B cell (primary cell): ENCODE data around the gene AVEN.

ENCODE experiments used
- EZH2 ChIP-seq: IDR thresholded peaks from 2 replicates; pipeline ENCODE4 v1.6.1; 2012; ENCODE audit warnings: borderline replicate concordance, low read depth, mild to moderate bottlenecking, moderate library complexity, low read length; ENCODE audit not compliant: insufficient read depth, poor library complexity, severe bottlenecking
- TF ChIP-seq, protein P1 (sequence below): fragments of 200-600 bp; IDR thresholded peaks from one replicate; pipeline ENCODE4 v1.8.0; 2022; ENCODE audit warnings: antibody characterized with exemption, mild to moderate bottlenecking

DNA sequence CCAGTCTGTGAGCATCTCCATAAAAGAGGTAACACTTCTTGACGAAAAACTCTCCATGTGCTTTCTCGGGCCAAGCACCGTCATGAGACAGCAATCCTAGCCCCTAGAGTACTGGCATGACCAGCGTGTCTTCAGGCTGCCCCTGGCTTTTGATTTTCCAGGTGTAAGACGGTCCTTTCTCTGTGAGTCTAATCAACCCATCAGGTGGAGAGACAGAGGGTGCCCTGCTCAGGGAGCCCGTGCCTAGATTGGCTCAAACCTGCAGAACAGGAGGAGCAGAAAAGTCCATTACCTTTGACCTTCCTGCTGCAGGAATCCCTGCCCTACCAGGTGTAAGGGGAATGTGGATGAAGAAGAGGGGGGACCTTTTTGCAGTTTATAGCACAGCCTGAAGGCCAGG is 180.2 kb downstream of the AVEN start:
- TF ChIP-seq, protein P1, sequence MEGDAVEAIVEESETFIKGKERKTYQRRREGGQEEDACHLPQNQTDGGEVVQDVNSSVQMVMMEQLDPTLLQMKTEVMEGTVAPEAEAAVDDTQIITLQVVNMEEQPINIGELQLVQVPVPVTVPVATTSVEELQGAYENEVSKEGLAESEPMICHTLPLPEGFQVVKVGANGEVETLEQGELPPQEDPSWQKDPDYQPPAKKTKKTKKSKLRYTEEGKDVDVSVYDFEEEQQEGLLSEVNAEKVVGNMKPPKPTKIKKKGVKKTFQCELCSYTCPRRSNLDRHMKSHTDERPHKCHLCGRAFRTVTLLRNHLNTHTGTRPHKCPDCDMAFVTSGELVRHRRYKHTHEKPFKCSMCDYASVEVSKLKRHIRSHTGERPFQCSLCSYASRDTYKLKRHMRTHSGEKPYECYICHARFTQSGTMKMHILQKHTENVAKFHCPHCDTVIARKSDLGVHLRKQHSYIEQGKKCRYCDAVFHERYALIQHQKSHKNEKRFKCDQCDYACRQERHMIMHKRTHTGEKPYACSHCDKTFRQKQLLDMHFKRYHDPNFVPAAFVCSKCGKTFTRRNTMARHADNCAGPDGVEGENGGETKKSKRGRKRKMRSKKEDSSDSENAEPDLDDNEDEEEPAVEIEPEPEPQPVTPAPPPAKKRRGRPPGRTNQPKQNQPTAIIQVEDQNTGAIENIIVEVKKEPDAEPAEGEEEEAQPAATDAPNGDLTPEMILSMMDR, result no peak
- no peak for TF ChIP-seq EZH2
